Ishikawa (cell line): ENCODE data around the gene ASB4.

Source experiments
- CEBPB ChIP-seq: IDR thresholded peaks from 2 replicates; pipeline ENCODE4 v1.6.1; 2012
- EGR1 ChIP-seq: IDR thresholded peaks from 2 replicates; pipeline ENCODE4 v1.6.1; 2012
- EP300 ChIP-seq: IDR thresholded peaks from 2 replicates; pipeline ENCODE4 v1.6.1; 2012; ENCODE audit warnings: borderline replicate concordance
- FOXM1 ChIP-seq: IDR thresholded peaks from 2 replicates; pipeline ENCODE4 v1.6.1; 2012; ENCODE audit warnings: low read depth, borderline replicate concordance
- NFIC ChIP-seq: IDR thresholded peaks from 2 replicates; pipeline ENCODE4 v1.6.1; 2012
- RAD21 ChIP-seq: IDR thresholded peaks from 2 replicates; pipeline ENCODE4 v1.6.1; 2012; ENCODE audit warnings: low read depth
- TCF12 ChIP-seq: IDR thresholded peaks from 2 replicates; pipeline ENCODE4 v1.6.1; 2012; ENCODE audit warnings: low read depth
- TEAD4 ChIP-seq: IDR thresholded peaks from 2 replicates; pipeline ENCODE4 v1.6.1; 2012
- USF1 ChIP-seq: IDR thresholded peaks from 2 replicates; pipeline ENCODE4 v1.6.1; 2012
- YY1 ChIP-seq: IDR thresholded peaks from 2 replicates; pipeline ENCODE4 v1.6.1; 2012; ENCODE audit warnings: low read depth
- TF ChIP-seq, protein P1 (sequence below): IDR thresholded peaks from 2 replicates; pipeline ENCODE4 v1.6.1; 2012
- TF ChIP-seq, protein P2 (sequence below): IDR thresholded peaks from 2 replicates; pipeline ENCODE4 v1.6.1; 2012; ENCODE audit warnings: low read depth, mild to moderate bottlenecking

- TF ChIP-seq EGR1, result no peak
- TF ChIP-seq, protein P1, sequence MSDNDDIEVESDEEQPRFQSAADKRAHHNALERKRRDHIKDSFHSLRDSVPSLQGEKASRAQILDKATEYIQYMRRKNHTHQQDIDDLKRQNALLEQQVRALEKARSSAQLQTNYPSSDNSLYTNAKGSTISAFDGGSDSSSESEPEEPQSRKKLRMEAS, result no peak
- no peak for TF ChIP-seq USF1
- no peak for TF ChIP-seq CEBPB
- TF ChIP-seq, protein P2, sequence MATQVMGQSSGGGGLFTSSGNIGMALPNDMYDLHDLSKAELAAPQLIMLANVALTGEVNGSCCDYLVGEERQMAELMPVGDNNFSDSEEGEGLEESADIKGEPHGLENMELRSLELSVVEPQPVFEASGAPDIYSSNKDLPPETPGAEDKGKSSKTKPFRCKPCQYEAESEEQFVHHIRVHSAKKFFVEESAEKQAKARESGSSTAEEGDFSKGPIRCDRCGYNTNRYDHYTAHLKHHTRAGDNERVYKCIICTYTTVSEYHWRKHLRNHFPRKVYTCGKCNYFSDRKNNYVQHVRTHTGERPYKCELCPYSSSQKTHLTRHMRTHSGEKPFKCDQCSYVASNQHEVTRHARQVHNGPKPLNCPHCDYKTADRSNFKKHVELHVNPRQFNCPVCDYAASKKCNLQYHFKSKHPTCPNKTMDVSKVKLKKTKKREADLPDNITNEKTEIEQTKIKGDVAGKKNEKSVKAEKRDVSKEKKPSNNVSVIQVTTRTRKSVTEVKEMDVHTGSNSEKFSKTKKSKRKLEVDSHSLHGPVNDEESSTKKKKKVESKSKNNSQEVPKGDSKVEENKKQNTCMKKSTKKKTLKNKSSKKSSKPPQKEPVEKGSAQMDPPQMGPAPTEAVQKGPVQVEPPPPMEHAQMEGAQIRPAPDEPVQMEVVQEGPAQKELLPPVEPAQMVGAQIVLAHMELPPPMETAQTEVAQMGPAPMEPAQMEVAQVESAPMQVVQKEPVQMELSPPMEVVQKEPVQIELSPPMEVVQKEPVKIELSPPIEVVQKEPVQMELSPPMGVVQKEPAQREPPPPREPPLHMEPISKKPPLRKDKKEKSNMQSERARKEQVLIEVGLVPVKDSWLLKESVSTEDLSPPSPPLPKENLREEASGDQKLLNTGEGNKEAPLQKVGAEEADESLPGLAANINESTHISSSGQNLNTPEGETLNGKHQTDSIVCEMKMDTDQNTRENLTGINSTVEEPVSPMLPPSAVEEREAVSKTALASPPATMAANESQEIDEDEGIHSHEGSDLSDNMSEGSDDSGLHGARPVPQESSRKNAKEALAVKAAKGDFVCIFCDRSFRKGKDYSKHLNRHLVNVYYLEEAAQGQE, result no peak
- no peak for TF ChIP-seq YY1
- no peak for TF ChIP-seq EP300
- TF ChIP-seq FOXM1, result no peak
- TF ChIP-seq TCF12, result no peak
- TF ChIP-seq TEAD4, result no peak
- no peak for TF ChIP-seq NFIC
- no peak for TF ChIP-seq RAD21
Measured at GRCh38 chr7:95531605-95532219, 46.0 kb downstream of the ASB4 start.
